ENCODE measurements around the gene ZNF25.
"Not testable (repeated sequence)": the region's sequence is repeated elsewhere in the genome, so short reads cannot be mapped to it uniquely, and the experiment has no call there.

Gene ZNF25

GRCh38 chr10:37937864-37938263 is 38.6 kb downstream of the ZNF25 start:
- H3K36me3 ChIP-seq (ENCODE audit: insufficient read depth, low read depth, low read length) = no peaks in the 10 kb centered on the region
- H3K27ac ChIP-seq (ENCODE audit: low read length) = no peak overlapping the region
- no peaks in the 10 kb centered on the region for H3K27me3 ChIP-seq (ENCODE audit: insufficient read depth, low read length)
- H3K9ac ChIP-seq (ENCODE audit: low read depth, low read length) = no peak overlapping the region
- H3K9me3 ChIP-seq (ENCODE audit: insufficient read depth, low read depth, low read length) = peaks cover 88% of the 10 kb centered on the region
- no peaks in the 10 kb centered on the region for H3K4me1 ChIP-seq (ENCODE audit: insufficient read depth, low read length)
- H3K4me3 ChIP-seq (ENCODE audit: low read length) = no peak overlapping the region

GRCh38 chr10:37934791-37935190 is 41.7 kb downstream of the ZNF25 start:
- Histone ChIP-seq H3K4me1 (ENCODE audit: insufficient read depth, low read length) (no peaks in the 10 kb centered on the region), H3K27ac (ENCODE audit: low read length) (no peak overlapping the region), H3K36me3 (ENCODE audit: insufficient read depth, low read depth, low read length) (no peaks in the 10 kb centered on the region), H3K4me3 (ENCODE audit: low read length) (no peak overlapping the region), H3K27me3 (ENCODE audit: insufficient read depth, low read length) (no peaks in the 10 kb centered on the region), H3K9ac (ENCODE audit: low read depth, low read length) (no peak overlapping the region), H3K9me3 (ENCODE audit: insufficient read depth, low read depth, low read length) (peaks cover 78% of the 10 kb centered on the region)

- Histone ChIP-seq H3K27ac (ENCODE audit: low read length) (no peak overlapping the region), H3K36me3 (ENCODE audit: insufficient read depth, low read depth, low read length) (no peaks in the 10 kb centered on the region), H3K4me1 (ENCODE audit: insufficient read depth, low read length) (no peaks in the 10 kb centered on the region), H3K9me3 (ENCODE audit: insufficient read depth, low read depth, low read length) (peaks cover 71% of the 10 kb centered on the region), H3K27me3 (ENCODE audit: insufficient read depth, low read length) (no peaks in the 10 kb centered on the region), H3K4me3 (ENCODE audit: low read length) (no peak overlapping the region; the same call in 1 of the 2 replicates), H3K9ac (ENCODE audit: low read depth, low read length) (no peak overlapping the region)
These were observed 46.0 kb downstream of the ZNF25 start for GRCh38 chr10:37930423-37930822.

GRCh38 chr10:37908165-37908564 is 68.3 kb downstream of the ZNF25 start:
- peaks cover 80% of the 10 kb centered on the region for H3K9me3 ChIP-seq (ENCODE audit: insufficient read depth, low read depth, low read length)
- not testable (repeated sequence) for H3K4me3 ChIP-seq (ENCODE audit: low read length); H3K27me3 ChIP-seq (ENCODE audit: insufficient read depth, low read length); H3K4me1 ChIP-seq (ENCODE audit: insufficient read depth, low read length); H3K9ac ChIP-seq (ENCODE audit: low read depth, low read length); H3K27ac ChIP-seq (ENCODE audit: low read length); H3K36me3 ChIP-seq (ENCODE audit: insufficient read depth, low read depth, low read length)

- H3K27ac ChIP-seq (ENCODE audit: low read length) = no peak overlapping the region
- no peaks in the 10 kb centered on the region for H3K4me1 ChIP-seq (ENCODE audit: insufficient read depth, low read length)
- no peak overlapping the region for H3K4me3 ChIP-seq (ENCODE audit: low read length)
- no peak overlapping the region for H3K9ac ChIP-seq (ENCODE audit: low read depth, low read length)
- H3K27me3 ChIP-seq (ENCODE audit: insufficient read depth, low read length) = no peaks in the 10 kb centered on the region
- peaks cover 67% of the 10 kb centered on the region for H3K9me3 ChIP-seq (ENCODE audit: insufficient read depth, low read depth, low read length)
- H3K36me3 ChIP-seq (ENCODE audit: insufficient read depth, low read depth, low read length) = no peaks in the 10 kb centered on the region
These were observed 70.1 kb downstream of the ZNF25 start for GRCh38 chr10:37906382-37906781.
